Omental fat pad (tissue), 4 donors: ENCODE results near the gene NAALADL2. TPM values are rescaled to one million over a fixed set of nuclear protein-coding genes. Genes with fewer than 3 reads are reported as not detected.

Source experiments
- ATAC-seq: fragments of 150-250 bp; one replicate; pipeline ENCODE4 v1.9.1; 2016; ENCODE audit warnings: mild to moderate bottlenecking, moderate library complexity; ENCODE audit not compliant: low FRiP score
- DNase-seq: peaks from one replicate; pipeline ENCODE4 v3.0.0-alpha.2; 2019; ENCODE audit warnings: low spot score
- CTCF ChIP-seq, 3 donors: fragments of 450-650 bp; IDR thresholded peaks; one replicate each; pipeline ENCODE4 v1.5.1; 2016 to 2017; ENCODE audit warnings: antibody characterized with exemption in 3 of 3, mild to moderate bottlenecking in 3 of 3, moderate library complexity in 2 of 3
- total RNA-seq, 4 donors: library from RNA; depleted of rRNA; stranded (reverse); fragments of >200 nt; gene quantifications; one replicate each; pipeline ENCODE4 v1.1.0, GENCODE V29; 2016

NAALADL2 gene
- total RNA-seq, 4 donors from 2014 or later, result 6.5 to 15.1 (median 8.0) TPM

DNA sequence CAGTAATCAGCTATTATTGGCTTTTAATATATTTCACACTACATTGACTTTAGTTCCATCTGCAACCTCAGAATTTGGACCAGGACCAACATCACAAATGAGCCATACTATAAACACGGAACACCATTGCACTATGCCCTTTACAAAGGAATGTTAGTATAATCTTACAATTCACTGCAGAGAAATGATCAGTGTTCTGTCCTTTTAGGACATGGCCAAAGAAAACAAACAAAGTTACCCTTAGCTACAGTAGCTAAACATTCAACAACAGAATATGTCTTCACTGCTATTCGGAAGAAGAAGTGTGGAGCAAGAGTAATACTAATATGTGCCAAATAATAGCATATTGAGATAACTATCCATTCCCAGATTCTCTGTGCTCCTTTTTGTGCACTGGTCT is 90.4 kb downstream of the NAALADL2 start:
- ATAC-seq, result no peak
- DNase-seq, result no peak

GRCh38 chr3:174951034-174951433 is 91.9 kb downstream of the NAALADL2 start:
- DNase-seq (no peak), ATAC-seq (no peak)
- TF ChIP-seq CTCF (IDR thresholded peaks at IDR 0.05), result no peak

More for the DNA sequence above, 90.4 kb downstream of the NAALADL2 start:
- TF ChIP-seq CTCF (IDR thresholded peaks at IDR 0.05), result no peak

GRCh38 chr3:174951498-174952005 is 92.4 kb downstream of the NAALADL2 start:
- DNase-seq (no peak), ATAC-seq (no peak)
- no peak for TF ChIP-seq CTCF (IDR thresholded peaks at IDR 0.05)

GRCh38 chr3:174953068-174953467 is 93.9 kb downstream of the NAALADL2 start:
- ATAC-seq (no peak), DNase-seq (no peak)
- TF ChIP-seq CTCF (IDR thresholded peaks at IDR 0.05), result no peak

GRCh38 chr3:174955513-174956016 is 96.4 kb downstream of the NAALADL2 start:
- DNase-seq (no peak), ATAC-seq (no peak)
- no peak for TF ChIP-seq CTCF (IDR thresholded peaks at IDR 0.05)

DNA sequence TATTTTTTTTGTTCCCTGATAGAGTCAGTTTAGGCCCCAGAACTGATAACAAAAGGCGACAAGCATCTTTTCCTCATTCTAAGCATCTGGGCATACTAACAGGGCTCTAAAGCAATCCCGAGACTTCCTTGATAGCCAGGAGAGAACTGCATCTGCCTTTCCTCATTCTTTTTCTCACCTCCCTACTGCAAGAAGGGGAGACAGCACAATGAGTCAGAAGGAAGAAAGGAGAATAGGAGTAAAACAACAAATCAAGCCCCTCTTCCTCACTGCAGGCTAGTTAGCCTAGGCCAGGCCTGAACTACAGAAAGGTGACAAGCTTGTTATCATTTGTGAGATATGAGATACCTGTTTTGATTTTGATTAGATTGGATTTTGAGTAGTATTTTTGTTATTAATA is 97.9 kb downstream of the NAALADL2 start:
- no peak for ATAC-seq

More for the DNA sequence above, 97.9 kb downstream of the NAALADL2 start:
- TF ChIP-seq CTCF (IDR thresholded peaks at IDR 0.05), result no peak
- no peak for DNase-seq
